HEK293T (cell line): ENCODE data around the gene SNRPN.

ENCODE experiments used
- ARNT ChIP-seq: fragments of 450-650 bp; IDR thresholded peaks from 2 replicates; pipeline ENCODE4 v1.6.1; 2017; ENCODE audit warnings: mild to moderate bottlenecking
- BHLHE40 ChIP-seq: fragments of 450-650 bp; IDR thresholded peaks from 2 replicates; pipeline ENCODE4 v1.6.1; 2016; ENCODE audit warnings: mild to moderate bottlenecking, moderate library complexity, borderline replicate concordance
- SP1 ChIP-seq: fragments of 450-650 bp; IDR thresholded peaks from 2 replicates; pipeline ENCODE4 v1.6.1; 2017

GRCh38 chr15:24986653-24987052 lies 31.9 kb downstream of the SNRPN start:
- TF ChIP-seq ARNT (no peak), BHLHE40 (no peak), SP1 (no peak)
